HepG2 (cell line): ENCODE data around the gene TLN1. TPM values are rescaled to one million over a fixed set of nuclear protein-coding genes. Genes with fewer than 3 reads are reported as not detected.
A peak's percentile ranks its signal among the peaks of the same experiment; 100 is the strongest.

ENCODE experiments used
- ARID3A ChIP-seq: IDR thresholded peaks from 2 replicates; pipeline ENCODE4 v1.6.1; 2012; ENCODE audit warnings: low read depth, low read length, improper control_type of control experiment
- ATF5 ChIP-seq: sonication (generic); formaldehyde crosslinking; IDR thresholded peaks from 2 replicates; pipeline ENCODE4 v1.4.0; 2020; ENCODE audit warnings: mild to moderate bottlenecking, low read depth, missing genetic modification reagents
- BRD4 ChIP-seq: sonication (generic); formaldehyde crosslinking; IDR thresholded peaks from 2 replicates; pipeline ENCODE4 v1.4.0; 2020; ENCODE audit warnings: missing genetic modification reagents
- PCBP2 ChIP-seq: fragments of 200-400 bp; formaldehyde crosslinking; optimal IDR thresholded peaks from 2 replicates; pipeline ENCODE3; 2018; ENCODE audit warnings: low read length, low read depth; ENCODE audit not compliant: poor library complexity, severe bottlenecking
- POLR2G ChIP-seq: fragments of 200-400 bp; formaldehyde crosslinking; IDR thresholded peaks from 2 replicates; pipeline ENCODE4 v1.6.1; 2018; ENCODE audit warnings: mild to moderate bottlenecking, low read depth, low read length, moderate library complexity
- RBFOX2 ChIP-seq: fragments of 200-400 bp; formaldehyde crosslinking; IDR thresholded peaks from 2 replicates; pipeline ENCODE4 v1.6.1; 2017; ENCODE audit warnings: low read depth, mild to moderate bottlenecking, low read length
- SNAPC5 ChIP-seq: sonication (generic); formaldehyde crosslinking; IDR thresholded peaks from 2 replicates; pipeline ENCODE4 v1.8.1; 2023; ENCODE audit warnings: mild to moderate bottlenecking, missing genetic modification reagents, borderline replicate concordance
- YEATS4 ChIP-seq: sonication (generic); formaldehyde crosslinking; IDR thresholded peaks from 2 replicates; pipeline ENCODE4 v1.4.0; 2020; ENCODE audit warnings: missing genetic modification reagents, borderline replicate concordance
- ZEB1 ChIP-seq: IDR thresholded peaks from 2 replicates; pipeline ENCODE4 v1.6.1; 2012; ENCODE audit warnings: mild to moderate bottlenecking, low read depth, inconsistent platforms; ENCODE audit not compliant: insufficient replicate concordance
- ZNF12 ChIP-seq: sonication (generic); formaldehyde crosslinking; IDR thresholded peaks from 2 replicates; pipeline ENCODE4 v1.5.0; 2020; ENCODE audit warnings: missing genetic modification reagents
- ZNF563 ChIP-seq: sonication (generic); formaldehyde crosslinking; IDR thresholded peaks from 2 replicates; pipeline ENCODE4 v1.8.0; 2022; ENCODE audit warnings: mild to moderate bottlenecking, moderate library complexity, missing genetic modification reagents
- ZNF567 ChIP-seq: sonication (generic); formaldehyde crosslinking; IDR thresholded peaks from 2 replicates; pipeline ENCODE4 v1.8.1; 2023; ENCODE audit warnings: mild to moderate bottlenecking, missing genetic modification reagents, borderline replicate concordance
- ZNF770 ChIP-seq: sonication (generic); formaldehyde crosslinking; IDR thresholded peaks from 2 replicates; pipeline ENCODE4 v1.5.0; 2020; ENCODE audit warnings: mild to moderate bottlenecking, missing genetic modification reagents
- ZNF780A ChIP-seq: sonication (generic); formaldehyde crosslinking; IDR thresholded peaks from 2 replicates; pipeline ENCODE4 v1.8.0; 2022; ENCODE audit warnings: mild to moderate bottlenecking, missing genetic modification reagents, moderate library complexity
- polyA plus RNA-seq, 8 experiments: library from polyadenylated mRNA; depleted of rRNA in 3 of 8; stranded (reverse) in 7 of 8; unstranded in 1 of 8; fragments of >200 nt; fragmentation: Illumina TruSeq in 4 of 8; extraction: Trizol in 4 of 8; gene quantifications; 2 replicates each; pipeline versions ENCODE4 v1.2.1 to v1.2.3, GENCODE V29; 2011 to 2016; ENCODE audit warnings: low read depth in 4 of 8, missing spikeins in 1 of 8, mixed read lengths in 1 of 8; ENCODE audit not compliant: insufficient read depth in 1 of 8
- total RNA-seq, 5 experiments: library from RNA; depleted of rRNA; stranded (reverse); fragments of >200 nt; fragmentation: Illumina TruSeq; extraction: Trizol; gene quantifications; 2 replicates each; pipeline ENCODE4 v1.2.3, GENCODE V29; 2016; ENCODE audit warnings: low read depth in 1 of 5

The TLN1 gene
- total and polyA plus RNA-seq, 2 of the 13 experiments (the other 11 are each of a cell fraction or from before 2014, with no cell fraction given) = 35.2 to 51.8 TPM

- TF ChIP-seq POLR2G (no peak), ATF5 (CRISPR knock-in tag) (no peak), ZEB1 (no peak), RBFOX2 (no peak), YEATS4 (CRISPR knock-in tag) (no peak), PCBP2 (no peak), ZNF12 (0 out of 2 replicates have a peak, but pooled peaks have one; percentile 5), BRD4 (no peak), SNAPC5 (CRISPR knock-in tag) (no peak), ARID3A (no peak), ZNF780A (CRISPR knock-in tag) (peak; percentile 10; the same call in 1 of the 2 replicates), ZNF770 (peak; percentile 64), ZNF563 (CRISPR knock-in tag) (no peak), ZNF567 (CRISPR knock-in tag) (0 out of 2 replicates have a peak, but pooled peaks have one; percentile 11)
These were observed 75.0 kb downstream of the TLN1 start (continued) for GRCh38 chr9:35656831-35657545.
